Mesenteric fat pad (tissue), 1 donor: ENCODE data around the gene HSPA4. TPM values are rescaled to one million over a fixed set of nuclear protein-coding genes. Genes with fewer than 3 reads are reported as not detected.

Experiments
- DNase-seq: peaks from one replicate; pipeline ENCODE4 v3.0.0-alpha.2; 2020; ENCODE audit warnings: low spot score
- total RNA-seq: library from RNA; stranded (reverse); fragmentation: NEBNext Ultra II Directional; extraction: Animal tissue kit (Norgen Biotek cat#: 25700); gene quantifications from one replicate; pipeline ENCODE4 v1.2.1, GENCODE V29; 2021
- donor health status: DM: yes; HTN: yes; CAD: no.

The HSPA4 gene
- total RNA-seq, 1 donor from 2014 or later: 101 TPM

DNA sequence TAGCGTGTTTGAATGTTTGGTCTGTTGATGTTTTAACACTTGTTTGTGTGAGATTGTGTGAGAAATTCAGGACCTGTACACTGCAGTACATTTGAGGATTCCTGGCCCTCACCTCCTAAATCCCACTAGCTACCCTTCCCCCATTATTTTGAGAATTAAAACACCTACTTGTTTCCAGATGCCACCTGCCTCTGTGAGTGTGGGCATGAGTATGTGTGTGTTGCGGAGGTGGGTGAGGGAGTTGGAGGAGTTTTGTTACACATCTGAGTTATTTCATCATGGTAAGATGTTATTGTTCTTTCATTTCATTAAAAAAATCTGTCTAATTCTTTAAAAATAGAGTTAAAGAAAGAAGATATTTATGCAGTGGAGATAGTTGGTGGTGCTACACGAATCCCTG lies 36.3 kb downstream of the HSPA4 start:
- no peak for DNase-seq

DNA sequence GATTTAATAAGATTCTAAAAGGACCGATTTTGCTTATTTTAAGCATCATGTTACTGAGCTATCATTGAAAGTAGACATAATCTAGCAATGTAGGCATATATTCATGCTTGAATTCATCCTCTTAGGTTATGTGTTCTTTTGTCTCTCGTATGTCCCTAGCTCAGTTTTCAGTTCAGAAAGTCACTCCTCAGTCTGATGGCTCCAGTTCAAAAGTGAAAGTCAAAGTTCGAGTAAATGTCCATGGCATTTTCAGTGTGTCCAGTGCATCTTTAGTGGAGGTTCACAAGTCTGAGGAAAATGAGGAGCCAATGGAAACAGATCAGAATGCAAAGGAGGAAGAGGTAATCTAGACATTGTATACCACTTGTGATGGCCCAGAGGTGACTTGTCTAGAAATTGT lies 39.2 kb downstream of the HSPA4 start:
- no peak for DNase-seq

DNA sequence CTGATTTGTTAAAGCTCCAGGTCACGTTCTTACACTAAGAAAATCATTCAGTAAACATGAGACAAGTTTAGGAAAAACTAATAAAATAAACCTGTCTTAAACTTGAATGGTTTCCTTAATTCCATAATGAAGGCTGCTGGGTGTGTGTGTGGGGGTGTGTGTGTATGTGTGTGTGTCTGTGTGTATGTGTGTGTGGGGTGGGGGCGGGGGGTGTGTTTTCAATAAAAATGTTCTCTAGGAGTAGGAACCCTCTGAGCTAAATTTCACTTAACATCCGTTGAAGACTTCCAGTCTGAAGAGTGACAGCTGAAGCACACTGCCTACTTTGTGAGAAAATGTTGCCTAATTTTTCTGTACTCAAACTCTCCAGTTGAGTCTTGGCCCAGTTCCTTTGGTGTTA lies 54.5 kb downstream of the HSPA4 start:
- DNase-seq: no peak

DNA sequence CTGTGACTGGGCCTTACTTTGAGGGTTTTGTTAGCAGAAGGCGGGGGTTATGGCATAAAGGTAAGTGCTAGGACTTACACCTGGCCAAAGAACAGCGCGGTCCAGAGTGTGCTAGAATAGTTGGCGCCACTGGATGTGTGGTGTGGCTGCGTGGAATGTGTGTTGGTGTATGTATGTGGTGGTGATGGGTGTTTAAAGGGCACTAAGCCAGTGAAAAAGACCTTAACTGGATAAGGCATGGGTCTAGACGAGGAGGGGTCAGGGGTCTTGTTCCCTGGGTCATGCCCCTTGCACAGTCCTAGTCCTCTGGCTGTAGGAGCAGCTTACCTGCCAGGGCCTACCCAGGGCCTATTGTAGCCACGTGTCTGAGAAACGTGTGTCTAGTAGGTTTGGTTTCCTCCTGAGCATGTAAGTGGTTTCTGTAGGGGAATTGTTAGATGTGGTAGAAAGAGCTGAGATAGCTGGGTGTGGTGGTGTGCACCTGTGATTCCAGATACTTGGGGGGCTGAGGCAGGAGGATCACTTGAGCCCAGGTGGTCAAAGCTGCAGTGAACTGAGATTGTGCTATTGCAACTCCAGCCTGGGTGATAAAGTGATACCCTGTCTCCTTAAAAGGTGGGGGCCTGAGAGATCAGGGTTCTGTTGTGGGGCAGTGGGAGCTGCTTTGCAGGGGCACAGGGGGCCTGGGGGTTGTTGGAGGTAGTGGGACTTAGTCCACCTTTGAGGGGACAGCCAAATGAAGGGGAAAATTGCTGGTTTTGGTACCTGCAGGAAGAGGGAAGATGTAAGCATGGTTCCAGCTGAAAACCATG lies 55.2 kb downstream of the HSPA4 start:
- no peak for DNase-seq

DNA sequence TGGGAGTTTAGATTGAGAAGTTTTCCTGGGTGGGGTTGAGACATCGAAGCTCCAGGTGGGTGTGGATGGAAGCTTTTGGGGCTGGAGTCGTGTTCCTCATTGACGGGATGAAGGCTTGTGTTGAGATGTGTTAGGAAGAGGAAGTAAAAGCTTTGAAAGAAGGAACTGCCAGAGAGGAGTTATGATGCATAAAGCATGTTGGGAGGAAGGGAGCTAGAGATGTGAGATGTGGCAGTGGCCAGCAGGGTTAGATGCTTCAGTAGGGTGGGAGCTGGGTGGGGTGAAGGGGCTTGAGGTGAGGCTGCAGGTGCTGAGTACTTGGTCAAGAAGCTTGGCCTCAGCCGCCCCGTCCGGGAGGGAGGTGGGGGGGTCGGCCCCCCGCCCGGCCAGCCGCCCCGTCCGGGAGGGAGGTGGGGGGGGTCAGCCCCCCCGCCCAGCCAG lies 56.7 kb downstream of the HSPA4 start:
- no peak for DNase-seq

DNA sequence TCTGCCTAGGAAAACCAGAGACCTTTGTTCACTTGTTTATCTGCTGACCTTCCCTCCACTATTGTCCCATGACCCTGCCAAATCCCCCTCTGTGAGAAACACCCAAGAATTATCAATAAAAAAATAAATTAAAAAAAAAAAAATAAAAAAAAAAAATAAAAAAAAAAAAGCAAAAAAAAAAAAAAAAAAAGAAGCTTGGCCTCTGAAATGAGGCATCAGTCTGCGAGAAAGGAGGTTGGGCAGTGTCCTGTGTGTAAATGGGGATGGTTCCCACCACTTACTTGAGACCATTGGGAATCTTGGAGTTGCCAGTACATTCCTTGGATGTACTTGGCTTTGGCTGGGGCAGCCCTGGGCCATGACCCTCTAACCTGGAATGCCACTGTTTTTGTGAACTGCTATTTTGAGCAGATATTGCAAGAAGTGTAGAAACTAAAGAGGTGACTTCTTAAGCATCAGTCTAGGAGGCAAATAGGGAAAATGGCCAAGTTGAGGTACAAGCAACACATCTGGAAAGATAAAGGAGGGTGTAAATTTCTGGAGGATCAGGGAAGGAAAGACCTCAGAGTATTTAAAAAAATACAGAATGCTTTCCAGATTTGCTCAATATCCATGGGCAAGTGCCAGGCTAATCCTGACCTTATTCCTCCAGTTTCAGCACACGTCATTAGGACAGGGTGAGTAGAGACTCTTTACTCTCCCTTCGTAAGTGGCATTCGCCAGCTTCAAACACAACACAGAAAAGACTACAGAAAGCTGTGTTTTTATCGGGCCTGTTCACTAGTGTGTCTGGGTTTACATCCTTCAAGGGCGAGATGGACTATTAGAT lies 58.1 kb downstream of the HSPA4 start:
- no peak for DNase-seq

DNA sequence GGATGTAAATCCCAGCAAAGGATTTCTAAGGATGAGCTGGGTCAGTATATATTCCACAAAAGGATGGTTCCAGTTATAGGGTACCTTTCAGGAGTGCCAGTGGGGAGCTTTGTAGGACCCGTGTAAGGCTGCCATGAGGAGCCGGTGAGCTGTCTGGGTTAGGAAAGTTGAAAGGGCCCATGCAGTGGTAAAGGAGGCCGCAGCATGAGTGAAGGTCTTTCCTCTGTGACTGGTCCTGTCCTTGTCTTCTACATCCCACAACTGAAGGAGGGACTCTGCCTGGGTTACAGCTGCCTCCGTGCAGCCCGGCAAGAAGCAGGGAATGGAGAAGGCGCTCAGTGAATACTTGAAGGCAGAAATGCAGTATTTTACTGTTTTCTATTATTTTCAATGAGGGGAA lies 58.9 kb downstream of the HSPA4 start:
- DNase-seq: no peak

DNA sequence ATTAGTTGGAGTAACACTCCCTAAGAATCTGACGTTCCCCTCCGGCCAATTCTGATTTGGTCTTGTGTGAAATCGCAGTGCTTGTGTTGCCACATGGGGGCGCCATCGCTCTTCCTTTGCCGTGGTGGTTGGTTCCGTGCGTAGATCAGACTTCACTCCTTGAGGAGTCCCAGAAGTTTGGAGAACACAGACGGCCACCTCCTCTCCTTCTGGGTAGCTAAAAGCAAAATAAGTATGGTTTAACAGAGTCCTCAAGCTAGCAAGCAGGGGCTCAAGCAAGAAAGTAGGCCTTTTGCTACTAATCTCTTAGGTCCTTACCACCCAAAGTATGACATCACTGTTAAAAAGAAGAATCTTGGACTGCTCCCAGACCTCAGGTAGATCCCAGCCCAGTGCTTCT lies 59.5 kb downstream of the HSPA4 start:
- DNase-seq: no peak

DNA sequence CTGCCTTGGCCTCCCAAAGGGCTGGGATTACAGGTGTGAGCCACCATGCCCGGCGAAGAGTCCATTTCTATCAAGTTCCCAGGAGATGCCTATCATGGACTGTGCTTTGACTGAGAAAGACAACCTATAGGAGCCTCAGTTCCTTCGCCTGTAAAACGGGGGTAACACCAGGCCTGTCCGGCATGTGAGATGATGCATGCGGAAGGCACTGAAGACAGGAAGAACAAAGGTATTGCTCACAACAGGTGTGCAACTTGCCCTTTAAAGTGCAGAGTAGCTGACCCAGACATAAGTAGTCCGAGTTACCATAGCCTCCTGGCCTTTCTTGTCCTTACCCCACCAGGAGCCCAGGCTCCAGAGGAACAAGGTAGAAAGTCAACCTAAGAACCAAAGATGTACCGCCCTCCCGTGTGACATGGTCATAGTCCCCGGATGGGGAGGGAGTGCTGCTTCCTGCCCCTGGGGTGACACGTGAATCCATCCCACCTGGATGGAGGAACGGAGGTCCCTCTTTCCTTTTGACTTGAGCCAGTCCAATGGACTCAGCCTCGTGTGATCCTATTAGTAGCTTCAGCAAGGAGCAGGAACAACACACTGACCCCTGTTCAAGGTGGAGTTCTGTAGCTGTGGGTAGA lies 60.3 kb downstream of the HSPA4 start:
- DNase-seq: no peak

DNA sequence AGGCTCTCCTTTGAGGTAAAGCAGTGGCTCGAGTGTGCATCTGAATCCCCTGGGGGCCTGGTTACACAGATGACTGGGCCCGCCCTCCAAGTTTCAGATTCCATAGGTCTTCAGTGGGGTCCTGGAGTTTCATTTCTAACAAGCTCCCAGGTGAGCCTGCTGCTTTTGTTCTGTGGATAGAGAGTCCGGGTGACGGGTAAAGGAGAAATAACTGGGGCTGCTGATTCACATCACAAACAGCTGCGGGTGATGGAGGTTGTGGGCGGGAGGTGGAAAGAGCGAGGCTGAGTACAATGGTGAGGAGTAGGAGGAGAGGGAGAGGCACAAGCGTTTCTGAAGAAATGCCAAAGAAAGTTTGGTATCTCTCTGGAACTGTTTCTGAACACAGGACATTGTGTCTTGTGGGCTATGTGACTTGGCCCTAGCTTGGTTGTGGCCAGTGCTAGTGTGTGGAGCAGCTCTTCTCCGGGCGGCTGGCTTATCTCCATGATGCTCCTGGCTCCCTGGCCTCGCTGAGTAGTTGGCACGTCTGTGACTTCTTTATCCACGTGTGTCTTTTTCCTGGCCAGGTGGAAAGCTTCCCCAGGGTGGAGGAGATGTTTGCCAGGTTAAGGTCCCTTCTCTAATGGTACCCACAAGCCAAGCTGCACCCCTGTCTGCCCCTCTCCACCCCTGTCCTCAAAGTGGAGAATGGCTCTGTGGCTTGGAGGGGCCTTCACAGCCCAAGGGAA lies 61.7 kb downstream of the HSPA4 start:
- DNase-seq: no peak

DNA sequence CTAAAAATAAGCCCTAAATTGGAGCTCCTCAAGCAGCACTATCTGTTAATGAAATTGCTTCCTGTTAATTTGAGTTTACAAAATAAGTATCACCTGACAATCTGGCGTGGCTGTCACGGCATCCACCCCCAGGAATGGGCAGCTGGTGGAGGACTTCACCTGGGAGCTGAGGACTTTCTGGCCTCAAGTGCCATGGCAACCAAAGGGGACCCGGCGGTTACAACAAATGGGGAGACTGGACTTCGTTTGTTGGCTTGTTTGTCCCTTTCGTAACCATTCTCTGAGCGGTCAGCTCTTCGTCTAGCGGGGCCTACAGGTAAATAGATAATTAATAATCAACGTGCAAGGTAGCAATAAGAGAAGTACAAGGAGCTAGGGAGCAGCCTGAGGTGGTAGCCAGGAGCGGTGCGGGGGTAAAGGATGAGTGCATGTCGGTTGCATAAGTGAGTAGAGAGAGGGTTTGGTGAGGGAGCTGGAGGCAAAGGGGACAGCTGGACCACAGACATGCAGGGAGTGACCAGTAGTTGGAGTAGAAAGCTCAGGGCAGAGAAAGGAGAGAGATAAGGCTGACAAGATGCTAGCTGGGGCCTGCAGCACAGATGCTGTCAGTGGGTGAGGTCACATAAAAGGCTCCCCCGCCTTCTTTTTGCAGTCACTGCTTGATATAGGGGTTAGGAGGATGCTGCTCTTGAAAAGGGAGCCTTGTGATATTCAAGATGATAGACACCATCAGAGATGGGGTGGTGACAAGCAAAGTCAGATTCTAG lies 62.5 kb downstream of the HSPA4 start:
- DNase-seq: no peak

DNA sequence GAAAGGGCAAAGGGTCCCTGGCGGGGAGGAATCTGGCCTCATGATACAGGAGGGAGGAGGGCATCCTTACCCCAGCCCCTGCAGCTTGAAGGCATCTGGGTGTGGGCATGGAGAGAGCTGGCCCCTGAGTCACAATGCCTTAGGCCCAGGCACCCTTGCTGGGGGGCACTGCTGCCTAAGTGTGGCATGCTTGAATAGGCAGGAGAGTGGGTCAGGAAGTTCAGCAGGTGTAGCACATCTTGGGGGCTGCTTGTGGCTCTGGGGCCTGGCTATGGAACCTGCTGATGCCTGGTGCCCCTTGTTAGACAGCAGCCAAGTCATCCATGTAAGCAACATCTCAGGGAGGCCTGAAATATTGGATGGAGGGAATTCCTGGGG lies 63.1 kb downstream of the HSPA4 start:
- DNase-seq: no peak

DNA sequence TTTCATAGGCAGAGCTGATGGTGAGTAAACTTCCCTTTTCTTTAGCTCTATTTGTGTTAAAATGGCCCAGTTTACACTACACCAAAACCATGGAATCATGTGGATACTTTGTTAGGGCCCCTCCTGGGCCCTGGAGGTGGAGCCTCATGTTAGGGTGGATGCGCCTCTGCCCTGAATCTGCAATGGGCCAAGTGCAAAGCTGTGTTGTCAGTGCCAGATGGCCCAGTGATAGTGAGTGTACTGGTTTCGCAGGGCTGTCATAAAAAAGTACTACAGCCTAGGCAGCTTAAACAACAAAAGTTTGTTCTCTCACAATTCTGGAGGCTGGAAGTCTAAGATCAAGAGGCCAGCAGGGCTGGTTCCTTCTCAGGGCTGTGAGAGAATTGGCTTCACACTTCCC lies 64.8 kb downstream of the HSPA4 start:
- DNase-seq: no peak

DNA sequence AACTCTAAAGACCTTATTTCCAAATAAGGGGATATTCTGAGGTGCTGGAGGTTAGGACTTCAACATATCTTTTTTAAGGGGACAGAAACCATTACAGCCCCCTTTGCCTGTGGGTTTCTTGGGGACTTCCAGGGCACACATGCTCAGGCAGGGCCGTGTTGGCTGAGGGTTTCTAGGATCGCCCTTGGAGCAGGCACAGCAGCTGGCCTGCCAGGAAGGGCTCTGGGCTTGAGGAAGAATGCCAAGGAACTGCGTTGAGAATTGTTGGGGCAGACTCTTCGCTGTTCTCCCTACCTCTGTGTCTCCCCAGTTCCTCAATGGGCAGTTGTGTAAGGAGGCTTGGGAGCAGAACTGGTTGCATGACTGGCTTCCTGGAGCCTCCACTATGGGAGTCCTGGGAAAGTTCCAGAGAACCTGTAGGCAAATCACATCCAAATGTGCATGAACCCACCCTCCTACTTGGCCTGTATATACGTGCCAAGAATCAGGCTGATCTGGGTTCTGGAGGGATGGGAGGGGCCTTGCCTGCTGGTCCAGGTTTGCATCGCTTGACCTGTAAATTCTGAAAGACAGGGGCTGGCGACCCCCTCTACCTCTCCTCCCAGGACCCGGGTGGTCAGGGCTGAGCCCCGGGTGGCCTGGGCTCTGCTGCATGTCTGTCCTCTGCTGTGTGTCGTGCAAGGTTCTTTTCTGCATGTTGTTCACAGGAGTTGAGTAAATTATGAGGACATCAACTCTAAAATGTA lies 65.5 kb downstream of the HSPA4 start:
- no peak for DNase-seq

DNA sequence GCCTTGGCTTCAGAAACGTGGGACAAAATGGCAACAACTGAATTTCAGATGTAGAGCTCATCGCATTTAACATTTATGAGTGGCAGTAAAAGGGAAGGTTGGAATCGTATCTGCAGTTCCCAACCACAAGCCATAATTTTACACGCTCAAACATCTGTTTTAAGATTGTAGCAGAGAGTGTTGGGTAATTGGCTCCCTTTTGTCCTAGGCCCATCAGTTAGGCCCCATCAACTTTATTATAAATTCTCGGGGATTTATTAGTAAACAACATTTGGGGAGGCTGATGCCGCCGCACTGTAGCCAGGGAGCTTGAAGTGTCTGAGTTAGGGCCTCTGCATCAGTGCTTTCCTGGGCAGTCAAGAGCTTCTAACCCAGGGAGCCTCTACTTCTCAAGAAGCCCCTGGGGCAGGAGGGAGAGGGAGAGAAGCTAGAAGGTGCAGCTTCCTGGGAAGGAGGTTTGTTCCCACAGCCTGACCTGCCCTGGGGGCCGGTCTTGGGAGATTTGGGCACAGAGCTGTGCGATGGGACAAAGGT lies 66.2 kb downstream of the HSPA4 start:
- no peak for DNase-seq

DNA sequence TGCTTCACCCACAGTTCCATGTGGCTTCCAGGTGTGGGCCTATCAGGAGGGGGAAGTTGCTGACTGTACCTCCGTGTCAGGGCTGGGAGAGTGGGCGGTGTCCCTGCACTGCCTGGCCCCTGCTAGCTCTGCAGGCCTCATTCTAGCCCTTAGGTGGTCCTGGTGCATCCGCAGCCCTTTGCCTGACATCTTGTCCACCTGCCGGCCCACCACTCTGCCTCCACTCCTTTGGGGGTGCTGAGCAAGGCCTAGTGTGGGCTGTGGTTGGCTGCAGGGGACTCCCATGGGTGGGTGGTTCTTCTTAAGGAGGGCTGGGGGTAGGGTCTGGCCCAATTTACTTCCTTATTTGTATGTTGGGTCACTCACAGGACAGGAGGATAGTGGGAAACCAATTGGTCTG lies 66.9 kb downstream of the HSPA4 start:
- DNase-seq: no peak

DNA sequence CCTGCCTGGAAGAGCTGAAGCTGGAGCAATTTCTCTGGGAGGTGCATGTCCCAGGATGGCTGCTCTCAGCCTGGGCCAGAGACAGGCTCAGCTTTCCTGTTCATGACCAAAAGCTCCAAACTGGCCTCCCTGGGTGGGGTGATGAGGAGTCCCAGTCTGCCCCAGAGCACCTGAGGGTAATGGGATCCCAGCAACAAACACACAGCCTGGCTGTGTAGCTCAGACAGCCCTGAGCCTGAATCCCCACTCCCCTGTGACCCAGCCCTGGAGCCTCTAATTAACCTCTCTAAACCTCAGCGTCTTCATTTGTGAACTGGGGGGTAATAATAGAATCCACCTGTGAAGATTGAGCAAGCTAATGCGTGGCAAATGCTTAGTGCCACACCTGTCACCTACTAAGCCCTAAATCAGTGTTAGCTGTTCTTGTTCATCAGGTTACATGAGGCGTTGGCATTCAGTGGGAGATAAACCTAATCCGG lies 67.5 kb downstream of the HSPA4 start:
- no peak for DNase-seq

DNA sequence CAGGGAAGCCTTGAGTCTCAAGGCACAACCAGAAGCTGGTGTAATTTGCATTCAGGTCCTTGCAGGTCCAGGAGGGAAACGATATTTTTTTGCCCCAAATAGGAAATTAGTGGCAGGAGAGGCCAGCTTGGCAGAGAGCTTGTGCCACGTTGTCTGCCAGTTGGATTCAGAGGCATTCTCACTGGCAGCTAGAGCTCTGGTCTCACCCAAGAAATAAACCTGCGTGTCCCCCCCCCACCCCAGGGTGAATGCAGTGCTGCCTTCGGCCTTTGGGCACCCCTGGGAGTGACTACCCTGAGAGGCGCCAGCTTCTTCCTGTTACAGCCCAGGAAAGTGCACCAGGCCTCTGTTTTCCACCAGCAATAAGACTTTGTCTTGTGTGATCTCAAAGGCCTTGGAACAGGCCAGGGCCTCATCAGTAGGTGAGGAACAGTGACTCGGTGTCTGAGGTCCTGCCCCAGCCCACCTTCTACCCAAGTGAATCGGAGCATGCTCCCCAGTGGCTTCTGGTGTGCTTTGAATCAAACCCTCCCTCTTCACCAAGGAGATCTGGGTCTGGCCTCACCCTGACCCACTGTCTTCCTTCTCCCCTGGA lies 68.4 kb downstream of the HSPA4 start:
- no peak for DNase-seq

DNA sequence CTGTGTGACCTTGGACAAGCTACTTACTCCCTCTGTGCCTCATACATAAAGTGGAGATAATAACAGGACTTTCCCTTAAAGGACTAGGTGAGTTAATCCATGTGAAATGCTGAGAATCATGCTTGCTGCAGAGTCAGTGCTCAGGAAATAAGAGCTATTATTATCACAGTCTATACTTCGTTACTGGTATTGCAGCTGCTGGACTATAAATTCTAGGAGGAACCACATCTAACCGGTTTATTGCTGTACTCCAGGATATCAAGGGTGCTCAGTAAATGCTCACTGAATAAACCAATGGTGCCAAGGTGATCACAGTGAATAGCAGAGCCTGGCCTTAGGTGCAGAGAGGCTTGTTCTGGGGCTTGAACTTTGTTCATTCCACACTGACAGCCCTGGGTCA lies 69.3 kb downstream of the HSPA4 start:
- DNase-seq: no peak
